GM19372 (cell line): ENCODE data around the gene STK24.
"Not testable (repeated sequence)": the region's sequence is repeated elsewhere in the genome, so short reads cannot be mapped to it uniquely, and the experiment has no call there.

Source experiments
- ATAC-seq: cut with Tn5 transposase; IDR thresholded peaks from one replicate; pipeline ENCODE4 v1.9.1; 2021; ENCODE audit warnings: mild to moderate bottlenecking, low read depth, moderate library complexity; ENCODE audit not compliant: unreplicated experiment

The STK24 gene

GRCh38 chr13:98576963-98577835 lies at the start of gene STK24:
STK24 (minus strand) TSS chr13:98577107; CDS start chr13:98576786, 321 bp downstream.
- ATAC-seq, result peak; percentile 61

GRCh38 chr13:98626298-98626935 lies 49.5 kb upstream of the STK24 start:
- no peak for ATAC-seq

- not testable (repeated sequence) for ATAC-seq
Measured at GRCh38 chr13:98624589-98624988, 47.7 kb upstream of the STK24 start.

- ATAC-seq, result no peak
Measured at GRCh38 chr13:98622931-98623331, 46.0 kb upstream of the STK24 start.

DNA sequence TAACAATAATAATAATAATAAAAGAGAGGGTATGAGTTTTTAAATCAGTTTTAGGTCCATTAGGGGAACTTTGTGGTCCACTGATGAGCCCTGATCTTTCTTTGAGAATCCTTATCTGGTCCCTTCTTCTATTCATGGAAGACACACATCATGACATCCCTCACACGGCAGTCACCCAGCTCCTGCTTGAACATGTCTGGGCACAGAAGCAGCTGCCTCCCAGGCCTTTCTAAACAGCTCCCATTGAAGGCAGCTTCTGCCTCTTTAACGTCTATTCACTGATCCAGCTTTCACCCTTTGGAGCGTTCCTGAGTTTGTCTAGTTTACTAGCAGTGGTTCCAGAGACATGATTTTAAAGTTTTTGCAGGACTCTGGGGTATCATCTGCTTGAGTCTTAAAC lies 42.6 kb upstream of the STK24 start:
- ATAC-seq, result no peak

GRCh38 chr13:98615595-98615994 lies 38.7 kb upstream of the STK24 start:
- not testable (repeated sequence) for ATAC-seq

DNA sequence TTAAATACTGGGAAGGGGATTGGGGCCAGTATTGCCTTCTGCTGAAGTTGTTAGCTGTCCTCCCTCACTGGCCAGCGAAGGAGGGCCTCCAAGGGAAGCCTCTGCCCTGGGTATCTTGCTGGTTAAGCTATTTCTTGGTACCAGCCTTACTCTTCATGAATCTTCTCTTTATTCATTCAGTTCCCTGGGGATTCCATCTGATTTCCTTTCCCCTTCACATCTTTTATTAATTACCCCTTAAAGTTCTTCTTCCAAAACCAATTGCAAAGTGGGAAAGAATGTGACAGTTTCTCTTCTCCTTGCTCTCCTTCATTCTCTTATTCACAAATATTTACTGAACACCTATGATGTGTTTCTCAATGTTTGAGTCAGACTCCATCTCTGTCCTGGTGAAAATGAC lies 36.7 kb upstream of the STK24 start:
- ATAC-seq, result no peak

- ATAC-seq, result no peak
Measured at GRCh38 chr13:98609756-98610155, 32.8 kb upstream of the STK24 start.

DNA sequence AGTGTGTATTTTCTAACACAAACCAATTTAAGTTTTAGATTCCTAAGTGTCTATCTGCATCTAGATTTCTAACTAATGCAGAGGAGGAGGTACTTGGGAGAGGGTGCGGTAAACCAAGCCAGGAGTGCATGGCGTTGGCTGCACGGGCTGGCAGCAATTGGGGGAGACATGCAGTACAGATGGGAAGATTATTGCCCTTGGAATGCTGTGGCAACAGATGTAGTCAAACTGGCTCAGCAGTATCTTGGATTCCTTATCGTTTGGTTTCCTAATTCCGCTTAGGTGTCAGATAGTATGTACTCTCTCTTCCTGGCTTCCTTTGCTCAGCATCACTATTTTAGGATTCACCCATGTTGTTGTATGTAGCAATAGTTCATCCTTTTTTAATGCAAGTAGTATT lies 29.4 kb upstream of the STK24 start:
- no peak for ATAC-seq

- no peak for ATAC-seq
Measured at GRCh38 chr13:98599502-98600328, 22.8 kb upstream of the STK24 start.

DNA sequence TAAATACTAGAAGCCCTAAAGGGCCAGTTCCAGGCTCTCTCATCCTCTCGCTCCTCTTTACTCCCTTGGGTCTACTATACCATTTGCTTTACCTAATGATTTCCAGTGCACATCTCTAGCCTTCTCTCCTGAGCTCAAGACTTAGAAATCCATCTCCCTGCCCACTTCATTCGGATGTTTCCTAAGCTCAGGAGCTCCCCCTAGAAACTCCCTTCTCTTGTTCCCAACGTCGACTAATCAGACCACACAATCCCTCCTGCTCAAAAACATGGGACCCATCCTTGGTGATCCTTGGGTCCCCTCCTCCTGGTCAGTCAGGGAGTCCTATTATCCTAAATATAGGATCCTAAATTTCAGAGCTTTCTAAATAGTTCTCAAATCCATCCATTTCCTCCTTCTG lies 21.1 kb upstream of the STK24 start:
- no peak for ATAC-seq

- ATAC-seq, result no peak
Measured at GRCh38 chr13:98595134-98595533, 18.2 kb upstream of the STK24 start.

DNA sequence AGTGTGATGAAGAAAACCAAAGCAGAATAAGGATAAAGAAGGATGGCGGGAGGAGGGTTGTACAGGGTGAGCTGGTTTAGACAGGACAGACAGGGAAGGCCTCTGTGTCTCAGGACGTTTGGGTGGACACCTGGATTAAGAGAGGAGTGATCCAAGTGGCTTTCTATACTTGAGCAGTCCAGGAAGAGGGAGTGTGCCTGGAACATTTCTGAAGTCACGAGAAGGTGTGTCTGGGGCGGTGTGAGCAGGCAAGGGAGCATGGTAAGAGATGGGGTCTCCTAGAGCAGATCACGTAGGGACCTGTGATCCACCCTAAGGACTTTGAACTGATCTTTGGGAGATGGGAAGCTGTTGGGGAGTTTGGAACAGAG lies 15.4 kb upstream of the STK24 start:
- ATAC-seq, result no peak

DNA sequence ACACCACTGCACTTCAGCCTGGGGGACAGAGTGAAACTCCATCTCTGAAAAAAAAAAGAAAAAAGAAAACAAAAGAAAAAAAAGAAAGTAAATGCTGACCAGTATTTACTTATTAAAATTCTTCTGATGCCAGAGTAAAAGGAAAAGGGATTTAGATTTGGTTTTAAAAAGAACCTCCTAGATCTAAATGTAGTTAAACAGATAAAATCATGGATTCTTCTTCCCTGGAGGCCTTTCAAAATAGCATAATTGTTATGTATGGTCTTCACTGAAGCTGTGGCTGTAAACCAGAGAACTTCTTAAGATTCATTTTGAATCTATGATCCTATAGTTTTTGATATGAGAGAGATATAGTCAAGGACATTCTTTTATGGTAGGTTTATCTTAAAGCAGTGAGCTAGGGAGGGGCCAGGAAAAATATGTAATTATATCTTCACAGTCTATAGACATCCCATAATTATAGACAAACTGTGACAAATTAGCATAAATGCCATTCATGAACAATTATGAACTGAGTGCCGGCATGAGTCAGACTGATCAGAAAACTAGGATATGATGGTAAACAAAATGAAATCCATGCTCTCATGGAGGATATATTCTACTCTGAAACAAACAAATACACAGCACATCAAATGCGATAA lies 14.9 kb upstream of the STK24 start:
- no peak for ATAC-seq

DNA sequence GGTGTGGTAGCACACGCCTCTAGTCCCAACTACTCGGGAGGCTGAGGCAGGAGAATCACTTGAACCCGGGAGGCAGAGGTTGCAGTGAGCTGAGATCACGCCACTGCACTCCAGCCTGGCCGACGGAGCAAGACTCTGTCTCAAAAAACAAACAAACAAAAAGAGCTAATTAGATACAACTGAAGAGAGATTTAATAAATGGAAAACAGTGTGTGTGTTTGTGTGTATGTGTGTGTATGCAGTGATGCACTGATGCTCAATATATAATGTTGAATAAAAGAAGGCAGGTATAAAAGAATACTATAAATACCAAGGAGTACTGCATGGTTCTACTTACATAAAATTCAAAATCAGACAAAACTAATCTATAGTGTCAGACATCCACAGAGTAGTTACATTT lies 13.6 kb upstream of the STK24 start:
- not testable (repeated sequence) for ATAC-seq

GRCh38 chr13:98589516-98589915 lies 12.6 kb upstream of the STK24 start:
- not testable (repeated sequence) for ATAC-seq

DNA sequence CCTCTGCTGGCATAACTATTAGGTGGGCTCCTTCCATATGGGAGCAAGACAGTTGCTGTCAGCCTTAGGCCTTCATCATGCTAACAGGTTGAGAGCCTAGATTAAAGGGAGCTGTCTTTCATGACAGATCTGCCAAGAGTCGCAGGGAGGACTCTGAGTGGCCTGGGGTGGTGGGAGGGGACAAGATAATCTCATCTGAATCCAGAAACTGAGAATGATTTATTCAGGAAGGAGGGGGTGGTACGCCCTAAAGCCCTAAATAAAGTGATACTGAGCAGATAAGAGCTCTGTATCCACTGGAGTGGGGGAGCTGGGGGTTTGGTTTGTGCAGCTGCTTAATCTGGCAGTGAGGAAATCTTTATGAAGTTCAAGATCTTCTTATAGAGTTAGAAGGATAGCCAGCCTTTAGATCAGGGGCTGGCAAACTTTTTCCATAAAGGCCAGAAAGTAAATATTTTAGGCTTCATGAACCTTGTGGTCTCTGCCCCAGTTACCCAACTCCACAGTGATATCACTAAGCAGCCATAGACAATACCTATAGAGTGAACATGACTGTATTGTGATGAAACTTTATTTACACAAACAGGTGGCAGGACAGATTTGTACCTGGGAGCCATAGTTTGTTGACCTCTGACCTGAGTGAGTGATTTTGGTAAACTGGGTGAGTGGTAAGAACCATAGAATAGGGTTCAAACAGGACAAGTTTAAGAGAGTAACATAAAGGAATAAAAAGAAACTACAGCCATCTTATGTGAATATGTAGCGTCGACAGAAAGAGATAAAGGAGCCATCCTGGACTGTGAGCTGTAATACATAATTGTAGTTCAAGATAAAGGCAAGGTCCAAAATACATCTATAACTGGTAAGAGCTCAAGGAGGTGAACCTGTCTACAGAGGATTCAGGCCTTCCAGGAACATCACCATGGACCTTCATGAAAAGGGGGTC lies 9.8 kb upstream of the STK24 start:
- ATAC-seq, result no peak

DNA sequence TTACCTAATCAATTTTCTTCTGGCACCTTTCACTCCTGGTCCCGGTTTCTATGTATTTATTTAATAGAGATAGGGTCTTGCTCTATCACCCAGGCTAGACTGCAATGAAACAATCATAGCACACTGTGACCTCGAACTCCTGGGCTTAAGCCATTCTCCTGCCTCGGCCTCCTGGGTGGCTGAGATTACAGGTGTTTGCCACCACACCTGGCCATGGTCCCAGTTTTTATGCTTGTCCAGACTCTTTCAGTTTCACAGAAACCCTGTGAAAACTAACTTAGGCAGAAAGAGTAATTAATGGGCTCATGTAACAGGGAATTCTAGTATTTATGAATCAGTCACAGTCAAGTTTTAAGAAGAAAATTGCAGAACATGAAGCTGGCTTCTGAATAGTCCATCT lies 9.0 kb upstream of the STK24 start:
- no peak for ATAC-seq

GRCh38 chr13:98585398-98585754 lies 8.5 kb upstream of the STK24 start:
- ATAC-seq, result no peak
